T-cell (primary cell): ENCODE results near the gene TBRG4. TPM values are rescaled to one million over a fixed set of nuclear protein-coding genes. Genes with fewer than 3 reads are reported as not detected.

Experiments
- ATAC-seq, 4 experiments: fragments of 200-7000 bp in 3 of 4; fragments of 150-1000 bp in 1 of 4; cut with Tn5 transposase; replicated peaks in 1 of 4; 1 replicate in 3 of 4; 2 replicates in 1 of 4; pipeline ENCODE4 v1.10.0; 2021; ENCODE audit warnings: moderate library complexity in 3 of 4, mild to moderate bottlenecking in 2 of 4, moderate number of reproducible peaks in 1 of 4
- CTCF ChIA-PET, 2 donors: fragments of 300-600 bp; sonication (Branson Sonifier 250); formaldehyde crosslinking; loops; one replicate each; lab custom pipeline; 2022; ENCODE audit warnings: antibody characterized with exemption in 2 of 2; lab: Charles Lee
- POLR2A ChIA-PET, 2 donors: fragments of 300-600 bp; sonication (Branson Sonifier 250); formaldehyde crosslinking; loops; one replicate each; lab custom pipeline; 2022; ENCODE audit warnings: antibody characterized with exemption in 2 of 2; lab: Charles Lee
- DNase-seq, 35 experiments: peaks; one replicate each; pipeline versions ENCODE4 v3.0.0 to v3.0.0-alpha.2; 2013 to 2023
- H3K27ac ChIP-seq: one replicate; pipeline ENCODE4 v1.5.1; 2013; ENCODE audit warnings: low read length
- H3K27me3 ChIP-seq, 2 experiments: replicated peaks in 1 of 2; 1 replicate in 1 of 2; 2 replicates in 1 of 2; pipeline versions ENCODE4 v1.6.1 to v1.7.0; 2013; ENCODE audit warnings: low read length in 1 of 2, mixed read lengths in 1 of 2; ENCODE audit not compliant: control insufficient read depth in 2 of 2, insufficient read depth in 2 of 2; ENCODE audit errors: extremely low read depth in 1 of 2
- H3K36me3 ChIP-seq, 2 donors: 1 replicate in 1 of 2; 2 replicates in 1 of 2; pipeline versions ENCODE4 v1.6.1 to v1.7.0; 2013; ENCODE audit warnings: low read length in 1 of 2; ENCODE audit not compliant: control insufficient read depth in 2 of 2, insufficient read depth in 1 of 2; ENCODE audit errors: extremely low read depth in 1 of 2
- H3K4me1 ChIP-seq, 2 experiments: 1 replicate in 1 of 2; 2 replicates in 1 of 2; pipeline versions ENCODE4 v1.6.1 to v1.7.0; 2013; ENCODE audit warnings: low read length in 2 of 2, mixed read lengths in 1 of 2; ENCODE audit not compliant: insufficient read depth in 2 of 2, control insufficient read depth in 1 of 2; ENCODE audit errors: extremely low read depth in 1 of 2
- H3K4me3 ChIP-seq, 2 donors: 1 replicate in 1 of 2; 2 replicates in 1 of 2; pipeline versions ENCODE4 v1.5.1 to v1.7.0; 2013; ENCODE audit warnings: mild to moderate bottlenecking in 2 of 2, low read length in 1 of 2, moderate library complexity in 1 of 2; ENCODE audit not compliant: control insufficient read depth in 1 of 2; ENCODE audit errors: extremely low read depth in 1 of 2
- H3K9me3 ChIP-seq: 2 replicates; pipeline ENCODE4 v1.7.0; 2013
- H3K27ac Mint-ChIP-seq, 2 donors: one replicate each; pipeline ENCODE4 v1.8.0; 2020 to 2021; ENCODE audit warnings: mild to moderate bottlenecking in 2 of 2, mixed read lengths in 2 of 2
- H3K27me3 Mint-ChIP-seq, 2 donors: one replicate each; pipeline ENCODE4 v1.8.0; 2021 to 2022; ENCODE audit warnings: mixed read lengths in 2 of 2
- H3K36me3 Mint-ChIP-seq: one replicate; pipeline ENCODE4 v1.8.0; 2021; ENCODE audit warnings: mixed read lengths
- H3K4me1 Mint-ChIP-seq, 3 donors: one replicate each; pipeline ENCODE4 v1.8.0; 2020 to 2022; ENCODE audit warnings: mixed read lengths in 3 of 3, mild to moderate bottlenecking in 1 of 3
- H3K4me3 Mint-ChIP-seq, 3 donors: one replicate each; pipeline ENCODE4 v1.8.0; 2020 to 2022; ENCODE audit warnings: mild to moderate bottlenecking in 3 of 3, mixed read lengths in 3 of 3, moderate library complexity in 3 of 3
- H3K9me3 Mint-ChIP-seq, 3 donors: one replicate each; pipeline ENCODE4 v1.8.0; 2020 to 2022; ENCODE audit warnings: mixed read lengths in 3 of 3
- WGBS: methylation state at CpG from one replicate; pipeline ENCODE4 v1.1.5; 2013; ENCODE audit warnings: missing lambda C conversion rate; ENCODE audit not compliant: insufficient coverage; 5-methylcytosine and 5-hydroxymethylcytosine counted together
- total RNA-seq, 35 experiments: library from RNA in 6 of 35; stranded (reverse) in 6 of 35; fragments of 120-200 nt in 1 of 35; gene quantifications; one replicate each; pipeline versions ENCODE4 v1.2.1 to v1.2.4 and lab custom pipeline; 2013 to 2026

Gene TBRG4
- total RNA-seq, 5 donors from 2014 or later (not counting 1 experiment from before 2014, with no cell fraction given), result 94.3 to 142 (median 122) TPM

DNA sequence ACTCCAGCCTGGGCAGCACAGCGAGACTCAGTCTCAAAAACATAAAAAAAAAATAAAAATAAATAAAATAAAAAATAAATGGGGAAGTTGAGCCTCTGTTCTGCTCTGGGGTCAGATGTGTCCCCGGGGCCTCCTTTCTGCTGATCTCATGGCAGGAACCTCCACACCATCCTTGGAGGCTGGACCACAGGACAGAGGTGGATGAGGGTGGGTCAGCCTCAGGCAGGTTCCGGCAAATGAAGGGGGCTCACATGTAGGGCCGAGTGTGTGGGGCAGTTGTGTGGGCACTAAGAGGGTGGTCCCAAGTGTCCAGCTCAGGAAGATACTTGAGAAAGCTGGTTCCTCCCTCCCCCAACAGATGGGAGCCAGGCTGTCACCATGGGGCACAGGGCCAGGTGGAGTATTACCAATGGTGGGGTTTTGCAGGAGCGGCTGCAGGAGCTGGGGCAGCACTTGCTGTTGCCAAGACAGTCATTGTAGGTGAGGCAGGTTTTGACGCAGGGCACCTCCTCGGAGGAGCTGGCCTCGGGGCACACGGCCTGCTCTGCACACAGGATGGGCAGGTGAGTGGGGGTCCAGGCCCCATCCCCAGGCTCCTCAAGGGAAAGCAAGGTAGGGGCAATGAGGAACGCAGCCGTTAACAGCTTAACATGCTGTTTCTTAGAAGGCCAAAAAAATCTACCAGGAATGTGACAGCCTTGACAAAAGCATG lies 13.9 kb upstream of the TBRG4 start:
- no peaks in the 10 kb centered on the region for H3K27me3 ChIP-seq
- Mint-ChIP-seq H3K27me3 (no peaks in the 10 kb centered on the region), H3K4me3 (no peak overlapping the region), H3K4me1 (peaks cover 14 to 20% (median 18%) of the 10 kb centered on the region in 3 donors), H3K36me3 (no peaks in the 10 kb centered on the region), H3K9me3 (no peaks in the 10 kb centered on the region), H3K27ac (no peak overlapping the region)
- DNase-seq (no peak), ATAC-seq (no peak)
- no peak overlapping the region for H3K27ac ChIP-seq
- CTCF ChIA-PET, result interaction anchor here in 1 of 2 donors (0.9 kb wide), 1 partner anchor 9 kb away, joined by 3 read pairs; no protein-coding TSS in a partner anchor
- H3K9me3 ChIP-seq, result no peaks in the 10 kb centered on the region
- H3K4me3 ChIP-seq, result no peak overlapping the region
- H3K36me3 ChIP-seq, result no peaks in the 10 kb centered on the region
- 92% methylated on average over 7 of the region's 11 CpGs for WGBS
- POLR2A ChIA-PET, result interaction anchor here in 1 of 2 donors (0.5 kb wide), 1 partner anchor 16 kb away, joined by 4 read pairs; no protein-coding TSS in a partner anchor
- H3K4me1 ChIP-seq, result peaks cover 0 to 35% of the 10 kb centered on the region in 2 experiments

DNA sequence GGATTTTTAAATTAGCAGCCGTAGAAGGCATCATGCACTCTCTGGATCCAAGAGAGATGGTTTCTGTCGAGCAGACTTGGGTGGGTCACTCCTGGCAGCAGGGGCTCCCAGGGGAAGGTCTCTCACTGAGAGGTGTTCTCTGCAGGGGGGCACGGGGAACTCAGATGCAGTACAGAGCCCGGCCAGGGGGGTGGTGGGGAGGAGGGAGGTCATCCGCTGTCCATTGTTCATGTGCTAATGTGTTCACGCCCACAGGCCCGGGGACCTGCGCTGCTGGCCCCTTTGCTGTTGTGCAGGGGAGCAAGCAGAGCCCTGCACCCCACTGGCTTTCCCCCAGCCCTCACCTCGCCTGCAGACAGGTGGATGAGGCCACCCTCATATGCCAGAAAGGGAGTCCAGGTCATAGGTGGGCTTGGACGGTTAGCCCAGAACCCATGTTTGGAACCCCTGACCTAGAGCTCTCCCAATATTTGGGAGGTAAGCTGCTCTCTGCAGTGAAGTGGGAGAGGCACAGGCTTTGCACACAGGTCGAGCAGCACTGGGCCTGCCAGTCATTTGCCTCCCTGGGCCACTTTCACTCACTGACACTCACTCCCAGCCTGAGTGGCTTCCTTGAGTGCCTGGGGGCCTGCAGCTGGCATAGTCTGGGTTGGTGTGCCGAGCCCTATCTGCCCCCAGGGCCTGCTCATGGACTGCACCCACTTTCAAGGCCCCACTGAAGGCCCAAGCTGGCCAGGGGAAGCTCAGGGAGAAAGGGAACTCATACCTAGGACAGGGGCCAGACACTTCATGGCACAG lies 12.6 kb upstream of the TBRG4 start:
- H3K27ac Mint-ChIP-seq, result peak overlapping the region in 1 of 2 donors; percentile 91
- no peaks in the 10 kb centered on the region for H3K36me3 Mint-ChIP-seq
- no peak for DNase-seq
- ChIA-PET CTCF (interaction anchor here in 1 of 2 donors (0.7 kb wide), 1 partner anchor 128 kb away, joined by 3 read pairs; no protein-coding TSS in a partner anchor), POLR2A (no interaction called here)
- peaks cover 0 to 35% of the 10 kb centered on the region in 2 experiments for H3K4me1 ChIP-seq
- peak overlapping the region; percentile 49 for H3K27ac ChIP-seq
- H3K36me3 ChIP-seq, result no peaks in the 10 kb centered on the region
- WGBS, result 98% methylated on average over 8 of the region's 12 CpGs
- H3K9me3 ChIP-seq, result no peaks in the 10 kb centered on the region
- H3K27me3 Mint-ChIP-seq, result peaks cover 0 to 4% of the 10 kb centered on the region in 2 donors
- no peak for ATAC-seq
- H3K4me1 Mint-ChIP-seq, result peaks cover 14 to 20% (median 18%) of the 10 kb centered on the region in 3 donors
- no peaks in the 10 kb centered on the region for H3K9me3 Mint-ChIP-seq
- no peak overlapping the region for H3K4me3 ChIP-seq
- peak overlapping the region in 1 of 3 donors; percentile 66 for H3K4me3 Mint-ChIP-seq
- H3K27me3 ChIP-seq, result no peaks in the 10 kb centered on the region

DNA sequence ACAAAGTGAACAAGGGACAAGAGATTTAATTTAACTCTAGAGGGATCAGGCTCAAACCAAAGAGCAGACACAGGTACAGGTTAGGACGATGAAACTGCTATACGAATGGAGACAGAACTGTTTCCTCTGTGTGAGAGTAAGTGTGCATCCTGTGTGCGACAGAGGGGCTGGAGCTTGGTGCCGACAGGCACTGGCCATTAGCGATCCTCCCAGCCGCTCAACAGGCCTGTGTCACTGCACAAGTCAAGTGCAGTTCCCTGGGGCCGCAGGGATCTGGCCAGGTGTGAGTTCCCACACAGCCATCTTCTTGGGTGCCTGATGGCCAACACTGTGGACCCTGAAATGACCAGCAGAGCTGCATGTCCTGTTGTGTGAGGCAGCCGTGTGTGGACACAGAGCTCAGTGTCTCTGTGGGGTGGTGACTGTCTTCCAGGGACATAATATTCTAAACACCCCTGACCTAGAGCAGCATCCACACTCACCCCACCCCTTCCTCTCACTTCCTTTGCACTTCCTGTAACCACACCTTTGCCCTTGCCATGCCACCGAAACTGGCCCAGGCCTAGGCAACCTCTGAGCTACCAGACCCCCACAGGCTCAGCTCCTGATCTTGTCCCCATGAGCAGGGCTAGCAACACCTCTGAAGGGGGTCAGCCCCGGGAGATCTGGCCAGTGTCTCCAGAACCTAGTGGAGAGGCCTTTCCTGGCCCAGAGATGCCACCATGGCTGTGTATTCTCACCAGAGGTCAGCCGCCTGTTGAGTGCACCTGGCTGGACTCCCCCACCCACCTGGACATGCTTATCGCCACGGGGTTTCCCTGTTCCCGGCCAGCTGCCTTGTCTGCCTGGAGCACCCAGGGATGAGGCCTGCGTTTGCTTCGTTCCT lies 11.7 kb upstream of the TBRG4 start:
- H3K4me1 Mint-ChIP-seq, result peaks cover 14 to 20% (median 18%) of the 10 kb centered on the region in 3 donors
- H3K4me3 Mint-ChIP-seq, result peak overlapping the region in 2 of 3 donors; percentile 43 to 66
- peak overlapping the region; percentile 49 for H3K27ac ChIP-seq
- H3K4me1 ChIP-seq, result peaks cover 0 to 35% of the 10 kb centered on the region in 2 experiments
- H3K27me3 ChIP-seq, result no peaks in the 10 kb centered on the region
- ChIA-PET POLR2A (interaction anchor here in 1 of 2 donors (0.6 kb wide), 1 partner anchor 13 kb away, joined by 3 read pairs; no protein-coding TSS in a partner anchor), CTCF (interaction anchor here in 1 of 2 donors (0.7 kb wide), 1 partner anchor 127 kb away, joined by 3 read pairs; no protein-coding TSS in a partner anchor)
- no peaks in the 10 kb centered on the region for H3K9me3 ChIP-seq
- no peak overlapping the region for H3K4me3 ChIP-seq
- WGBS, result 75% methylated on average over 12 of the region's 16 CpGs
- no peaks in the 10 kb centered on the region for H3K36me3 ChIP-seq
- DNase-seq (peak in 4 of 35 experiments; percentile 10 to 14 (median 11)), ATAC-seq (peak in 3 of 4 experiments; percentile 51 to 76 (median 67))
- H3K9me3 Mint-ChIP-seq, result no peaks in the 10 kb centered on the region
- H3K27ac Mint-ChIP-seq, result peak overlapping the region; percentile 81 to 91
- H3K36me3 Mint-ChIP-seq, result no peaks in the 10 kb centered on the region
- peaks cover 3 to 4% of the 10 kb centered on the region in 2 donors for H3K27me3 Mint-ChIP-seq

DNA sequence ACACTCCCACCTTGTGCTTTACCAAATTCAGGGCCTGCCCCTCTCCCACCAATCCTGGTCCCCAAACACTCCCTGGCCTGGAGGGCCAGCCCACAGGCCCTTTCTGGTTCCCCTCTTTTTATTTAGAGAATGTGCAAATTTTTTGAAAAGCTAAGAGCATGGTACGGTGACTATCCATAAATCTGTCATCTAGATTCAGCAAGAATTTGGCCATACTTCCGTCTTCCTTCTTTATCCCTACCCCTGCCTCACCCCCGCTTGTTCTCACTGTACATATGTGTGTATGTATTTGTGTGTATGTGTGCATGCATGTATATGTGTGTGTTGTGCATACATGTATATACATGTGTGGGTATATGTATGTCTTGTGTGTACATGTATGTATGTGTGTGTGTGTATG lies 8.1 kb upstream of the TBRG4 start:
- no peaks in the 10 kb centered on the region for H3K9me3 Mint-ChIP-seq
- H3K4me1 Mint-ChIP-seq, result peaks cover 14 to 20% (median 18%) of the 10 kb centered on the region in 3 donors
- ATAC-seq (no peak), DNase-seq (no peak)
- Histone ChIP-seq H3K4me1 (peaks cover 0 to 32% of the 10 kb centered on the region in 2 experiments), H3K36me3 (no peaks in the 10 kb centered on the region), H3K4me3 (no peak overlapping the region), H3K27ac (no peak overlapping the region), H3K9me3 (no peaks in the 10 kb centered on the region), H3K27me3 (peaks cover 0 to 9% of the 10 kb centered on the region in 2 experiments)
- peaks cover 3 to 7% of the 10 kb centered on the region in 2 donors for H3K27me3 Mint-ChIP-seq
- H3K36me3 Mint-ChIP-seq, result no peaks in the 10 kb centered on the region
- no CpG with 5 or more reads among the region's 3 CpGs for WGBS
- H3K4me3 Mint-ChIP-seq, result no peak overlapping the region
- no peak overlapping the region for H3K27ac Mint-ChIP-seq
- ChIA-PET POLR2A (no interaction called here), CTCF (no interaction called here)

DNA sequence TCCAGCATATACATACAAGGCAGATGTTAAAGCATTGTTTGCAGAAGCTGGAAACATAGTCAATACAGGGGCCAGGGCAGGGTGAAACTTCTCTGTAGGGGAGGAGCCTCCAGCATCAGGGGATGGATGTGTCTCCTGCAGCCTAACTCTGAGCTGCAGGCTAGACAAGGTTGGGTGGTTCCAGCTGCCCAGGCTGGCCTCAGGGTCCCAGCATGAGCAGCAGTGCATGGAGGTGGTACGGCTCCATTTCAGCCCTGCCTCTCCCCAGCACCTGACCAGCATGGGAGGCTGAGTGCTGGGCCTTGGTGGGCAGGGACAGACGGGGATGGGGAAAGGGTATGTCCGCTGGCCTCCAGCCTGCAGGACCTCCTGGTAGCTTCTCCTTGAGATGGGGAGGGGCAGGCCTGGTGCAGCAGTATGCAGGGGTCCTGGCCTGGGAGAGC lies 7.4 kb upstream of the TBRG4 start:
- CTCF ChIA-PET, result interaction anchor here in 1 of 2 donors (0.9 kb wide), 1 partner anchor 145 kb away, joined by 3 read pairs; no protein-coding TSS in a partner anchor
- Mint-ChIP-seq H3K4me3 (no peak overlapping the region), H3K27ac (no peak overlapping the region), H3K4me1 (peaks cover 14 to 20% (median 16%) of the 10 kb centered on the region in 3 donors), H3K27me3 (peaks cover 8 to 11% of the 10 kb centered on the region in 2 donors), H3K36me3 (no peaks in the 10 kb centered on the region), H3K9me3 (no peaks in the 10 kb centered on the region)
- no peak overlapping the region for H3K27ac ChIP-seq
- POLR2A ChIA-PET, result no interaction called here
- H3K36me3 ChIP-seq, result no peaks in the 10 kb centered on the region
- no peak overlapping the region for H3K4me3 ChIP-seq
- H3K9me3 ChIP-seq, result no peaks in the 10 kb centered on the region
- ATAC-seq (no peak), DNase-seq (no peak)
- peaks cover 0 to 9% of the 10 kb centered on the region in 2 experiments for H3K27me3 ChIP-seq
- H3K4me1 ChIP-seq, result peaks cover 0 to 26% of the 10 kb centered on the region in 2 experiments
- WGBS, result no CpG with 5 or more reads among the region's 3 CpGs
